AG04449 (cell line): ENCODE results near the gene ANKRD42.

Experiments
- CTCF ChIA-PET: fragments of 350-600 bp; formaldehyde crosslinking; extraction: SDS; loops from one replicate; lab custom pipeline; 2021; ENCODE audit warnings: antibody characterized with exemption; lab: Yijun Ruan, JAX
- POLR2A ChIA-PET: fragments of 400-600, 350-600 bp; formaldehyde crosslinking; extraction: SDS; loops from one replicate; lab custom pipeline; 2020; ENCODE audit warnings: antibody characterized with exemption, inconsistent platforms; lab: Yijun Ruan, JAX
- DNase-seq: peaks from one replicate; pipeline ENCODE4 v3.0.0-alpha.2; 2010; ENCODE audit warnings: low read depth, low spot score
- H3K4me3 ChIP-seq: 2 replicates; pipeline ENCODE4 v1.5.1; 2011; ENCODE audit warnings: low read depth, mild to moderate bottlenecking, control low read depth, low read length
- CTCF ChIP-seq: IDR thresholded peaks from one replicate; pipeline ENCODE4 v1.5.1; 2011; ENCODE audit warnings: mild to moderate bottlenecking, moderate library complexity, low read length, control low read depth, inconsistent platforms; ENCODE audit not compliant: insufficient read depth; ENCODE audit errors: missing control alignments

ANKRD42 gene

DNA sequence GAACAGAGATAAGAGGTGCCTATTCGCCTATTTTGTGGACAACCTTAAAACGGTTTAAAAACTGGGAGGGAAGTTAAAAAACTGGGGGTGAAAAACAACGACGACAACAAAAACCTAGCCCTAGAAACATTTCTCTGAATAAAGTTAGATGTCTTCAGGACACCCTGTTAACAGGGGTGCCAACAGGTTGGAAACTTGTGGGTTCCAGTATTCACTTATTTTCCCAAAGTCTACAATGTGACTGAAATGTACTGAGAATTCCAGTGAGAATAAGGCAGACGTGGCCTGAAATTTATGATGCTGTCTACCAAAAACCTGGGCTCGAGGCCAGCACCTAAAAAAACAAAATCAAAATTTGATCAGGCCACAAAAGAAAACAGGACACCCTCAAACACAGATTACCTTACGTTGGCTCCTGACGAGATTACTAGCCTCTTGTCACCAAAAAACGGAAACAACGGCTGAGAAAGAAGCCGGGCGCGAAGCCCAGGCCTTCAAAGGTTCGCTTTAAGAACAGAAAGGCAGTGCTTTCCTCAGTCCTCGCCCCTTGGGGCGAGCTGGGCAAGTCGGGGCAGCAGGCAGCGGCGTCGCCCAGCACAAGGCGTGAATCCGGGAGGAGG is 91.7 kb downstream of the ANKRD42 start:
- CTCF ChIA-PET = interaction anchor here (1.9 to 13.3 kb wide), 2 partner anchors 7 to 534 kb away, joined by 9 to 369 read pairs; no protein-coding TSS in a partner anchor
- no peak for TF ChIP-seq CTCF
- DNase-seq = no peak
- POLR2A ChIA-PET = interaction anchor here (0.6 to 1.2 kb wide), 11 partner anchors 8 to 542 kb away, joined by 3 to 6 read pairs (median 3); partner anchors contain the start of genes PCF11 and RAB30
- H3K4me3 ChIP-seq = peak overlapping the region; percentile 94

- CTCF ChIA-PET = interaction anchor here (1.1 to 13.3 kb wide), 2 partner anchors 9 to 533 kb away, joined by 3 to 369 read pairs; no protein-coding TSS in a partner anchor
- POLR2A ChIA-PET = interaction anchor here (0.6 to 1.2 kb wide), 12 partner anchors 9 to 552 kb away, joined by 3 to 6 read pairs (median 3); partner anchors contain the start of genes FAM181B, PCF11 and RAB30
- peak; percentile 84 for DNase-seq
- H3K4me3 ChIP-seq = peak within 1 kb of the TSS; percentile 94
- no peak for TF ChIP-seq CTCF
Measured at GRCh38 chr11:83285771-83286528, 92.4 kb downstream of the ANKRD42 start, which contains the start of gene CCDC90B. TSS of gene CCDC90B (minus strand) at chr11:83286367. CDS start at chr11:83285972, 395 bp downstream.

DNA sequence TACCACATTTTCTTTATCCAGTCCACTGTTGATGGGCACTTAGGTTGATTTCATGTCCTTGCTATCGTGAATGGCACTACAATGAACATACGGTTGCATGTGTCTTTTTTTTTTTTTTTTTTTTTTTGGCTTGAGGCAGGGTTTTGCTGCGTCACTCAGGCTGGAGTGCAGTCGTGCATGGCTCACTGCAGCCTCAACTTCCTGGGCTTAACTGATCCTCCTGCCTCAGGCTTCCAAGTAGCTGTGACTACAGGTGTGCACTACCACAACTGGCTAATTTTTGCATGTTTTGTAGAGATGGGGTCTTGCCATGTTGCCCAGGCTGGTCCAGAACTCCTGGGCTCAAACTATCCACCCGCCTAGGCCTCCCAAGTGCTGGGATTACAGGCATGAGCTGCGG is 94.1 kb downstream of the ANKRD42 start:
- CTCF ChIA-PET = interaction anchor here (0.7 to 13.3 kb wide), 6 partner anchors 10 to 540 kb away, joined by 3 to 369 read pairs (median 3); no protein-coding TSS in a partner anchor

DNA sequence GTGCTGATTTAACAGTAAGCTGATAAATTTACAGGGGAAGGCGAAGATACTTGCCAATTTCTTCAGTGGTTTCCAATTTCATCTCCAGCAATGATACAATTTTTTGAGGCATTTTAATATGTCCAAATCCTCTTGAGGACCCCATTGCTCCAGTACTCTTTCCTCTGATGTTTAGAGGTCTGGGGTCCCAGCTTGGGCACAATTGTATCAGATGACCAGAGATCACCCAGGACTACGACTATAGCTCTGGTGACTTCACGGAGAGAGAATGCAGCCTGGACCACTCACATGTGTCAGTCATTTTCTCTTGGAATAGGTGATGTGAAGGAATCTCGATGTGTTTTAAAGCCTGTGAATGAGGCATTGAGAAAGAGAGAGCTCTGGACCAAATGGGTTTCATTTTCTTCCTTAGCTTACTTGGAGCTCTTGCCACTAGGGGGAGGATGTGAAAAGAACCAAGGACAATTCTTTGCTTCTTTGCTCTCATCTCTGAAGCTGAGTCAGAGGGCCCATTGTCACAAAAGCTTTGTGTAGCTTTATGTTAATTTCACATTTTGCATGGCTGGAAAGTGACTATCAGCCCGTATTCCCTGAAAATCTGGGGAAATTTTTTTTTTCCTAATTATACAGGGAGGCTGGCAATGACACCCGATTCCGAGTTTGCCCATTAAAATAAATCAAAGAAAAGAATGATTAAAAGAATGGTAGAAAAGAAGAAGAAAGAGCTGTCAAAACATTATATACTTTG is 99.4 kb downstream of the ANKRD42 start:
- ChIA-PET CTCF (interaction anchor here (0.8 to 13.3 kb wide), 26 partner anchors 9 to 606 kb away, joined by 3 to 369 read pairs (median 4); partner anchors contain the start of gene DDIAS), POLR2A (no interaction called here)
- DNase-seq = no peak
- TF ChIP-seq CTCF = peak; percentile 75
- 0 out of 2 replicates have a peak overlapping the region, but pooled peaks have one; percentile 16 for H3K4me3 ChIP-seq

More for the DNA sequence above, 94.1 kb downstream of the ANKRD42 start:
- DNase-seq = no peak
- no peak overlapping the region for H3K4me3 ChIP-seq
- no peak for TF ChIP-seq CTCF
- POLR2A ChIA-PET = no interaction called here

DNA sequence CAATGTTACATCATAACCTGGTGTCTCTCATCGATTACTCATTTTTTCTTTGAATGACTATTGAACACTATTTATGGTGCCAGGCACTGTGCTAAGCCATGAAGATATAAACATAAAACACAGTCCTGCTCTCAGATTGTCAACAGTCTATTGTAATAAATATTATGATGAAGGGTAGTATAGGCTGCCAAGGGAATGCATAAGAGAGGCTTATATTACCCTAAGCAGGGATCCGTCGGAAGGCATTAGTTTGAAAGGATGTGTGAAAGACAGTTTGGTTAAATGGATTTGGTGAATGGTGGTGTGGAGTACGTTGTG is 99.9 kb downstream of the ANKRD42 start:
- ChIA-PET POLR2A (no interaction called here), CTCF (interaction anchor here (0.9 to 13.3 kb wide), 21 partner anchors 9 to 607 kb away, joined by 3 to 369 read pairs (median 5); no protein-coding TSS in a partner anchor)
- H3K4me3 ChIP-seq = no peak overlapping the region
- DNase-seq = no peak
- TF ChIP-seq CTCF = no peak
